ENCODE data around the gene C14orf180.

C14orf180 gene

DNA sequence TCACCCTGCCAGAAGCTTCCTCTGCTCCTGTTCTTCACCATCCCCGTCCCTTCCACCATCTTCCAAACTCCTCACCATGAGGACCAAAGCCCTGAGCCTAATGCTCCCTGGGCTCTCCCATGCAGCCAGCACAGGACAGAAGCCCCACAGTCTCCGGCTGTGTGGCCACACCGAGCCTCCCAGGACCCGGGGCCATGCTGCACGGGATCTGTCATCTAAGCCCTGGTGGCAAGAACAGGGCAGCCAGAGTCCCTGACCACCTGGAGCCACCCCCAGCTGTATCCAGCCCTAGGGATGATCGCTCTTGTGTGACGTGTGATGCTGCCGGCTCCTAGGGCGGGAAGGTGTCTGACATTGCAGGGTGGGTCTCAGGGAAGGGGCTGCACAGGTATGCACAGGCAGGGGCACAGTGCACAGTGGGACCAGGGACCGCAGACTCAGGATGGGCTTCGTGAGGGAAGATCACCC is 16.9 kb downstream of the C14orf180 start:
- no peak overlapping the region for H3K4me3 ChIP-seq (ENCODE audit: control insufficient read depth, low read depth, low read length)
- TF ChIP-seq, protein P1, sequence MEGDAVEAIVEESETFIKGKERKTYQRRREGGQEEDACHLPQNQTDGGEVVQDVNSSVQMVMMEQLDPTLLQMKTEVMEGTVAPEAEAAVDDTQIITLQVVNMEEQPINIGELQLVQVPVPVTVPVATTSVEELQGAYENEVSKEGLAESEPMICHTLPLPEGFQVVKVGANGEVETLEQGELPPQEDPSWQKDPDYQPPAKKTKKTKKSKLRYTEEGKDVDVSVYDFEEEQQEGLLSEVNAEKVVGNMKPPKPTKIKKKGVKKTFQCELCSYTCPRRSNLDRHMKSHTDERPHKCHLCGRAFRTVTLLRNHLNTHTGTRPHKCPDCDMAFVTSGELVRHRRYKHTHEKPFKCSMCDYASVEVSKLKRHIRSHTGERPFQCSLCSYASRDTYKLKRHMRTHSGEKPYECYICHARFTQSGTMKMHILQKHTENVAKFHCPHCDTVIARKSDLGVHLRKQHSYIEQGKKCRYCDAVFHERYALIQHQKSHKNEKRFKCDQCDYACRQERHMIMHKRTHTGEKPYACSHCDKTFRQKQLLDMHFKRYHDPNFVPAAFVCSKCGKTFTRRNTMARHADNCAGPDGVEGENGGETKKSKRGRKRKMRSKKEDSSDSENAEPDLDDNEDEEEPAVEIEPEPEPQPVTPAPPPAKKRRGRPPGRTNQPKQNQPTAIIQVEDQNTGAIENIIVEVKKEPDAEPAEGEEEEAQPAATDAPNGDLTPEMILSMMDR (conservative IDR thresholded peaks at IDR 0.05; ENCODE audit: control insufficient read depth, insufficient read depth, low read depth, low read length), result no peak
- DNase-seq (ENCODE audit: low read depth), result no peak

DNA sequence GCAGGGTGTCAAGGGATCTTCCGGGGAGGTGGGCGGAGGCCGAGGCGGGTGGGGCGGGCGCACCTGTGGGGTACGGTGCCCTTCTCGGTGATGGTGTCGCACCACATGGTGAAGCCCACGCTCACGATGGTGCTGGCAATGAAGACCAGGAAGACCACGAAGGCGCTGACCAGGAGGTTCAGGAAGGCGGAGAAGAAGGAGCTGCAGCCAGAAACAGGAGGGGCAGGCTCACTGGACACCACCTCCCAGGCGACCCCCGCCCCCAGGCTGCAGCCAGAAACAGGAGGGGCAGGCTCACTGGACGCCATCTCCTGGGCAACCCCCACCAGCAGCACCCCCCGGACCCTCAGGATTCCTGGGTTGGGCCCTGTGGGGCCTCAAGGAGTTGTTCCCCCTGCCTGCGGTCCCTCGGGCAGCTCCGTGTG is 17.4 kb downstream of the C14orf180 start:
- no peak for DNase-seq (ENCODE audit: low read depth)
- TF ChIP-seq, protein P1 (conservative IDR thresholded peaks at IDR 0.05; ENCODE audit: control insufficient read depth, insufficient read depth, low read depth, low read length), result no peak
- H3K4me3 ChIP-seq (ENCODE audit: control insufficient read depth, low read depth, low read length), result no peak overlapping the region

DNA sequence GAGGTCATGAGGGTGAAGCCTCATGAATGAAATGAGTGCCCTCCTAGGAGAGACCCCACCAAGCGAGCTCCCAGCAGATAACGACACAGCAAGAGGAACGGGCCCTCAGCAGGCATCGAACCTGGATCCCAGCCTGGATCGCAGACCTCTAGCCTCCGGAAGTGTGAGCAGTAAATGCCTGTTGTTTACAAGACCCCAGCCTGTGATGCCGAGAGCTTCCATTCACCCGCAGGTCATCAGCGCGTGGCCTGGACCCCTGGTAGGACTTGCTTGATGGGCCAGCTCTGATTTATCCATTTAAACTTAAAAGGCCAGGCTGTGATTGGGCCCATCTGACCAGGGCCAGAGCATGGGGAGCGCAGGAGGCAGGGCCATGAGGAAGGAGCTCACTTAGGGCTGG is 18.0 kb downstream of the C14orf180 start:
- no peak overlapping the region for H3K4me3 ChIP-seq (ENCODE audit: control insufficient read depth, low read depth, low read length)
- DNase-seq (ENCODE audit: low read depth), result no peak
- TF ChIP-seq, protein P1 (conservative IDR thresholded peaks at IDR 0.05; ENCODE audit: control insufficient read depth, insufficient read depth, low read depth, low read length), result no peak

DNA sequence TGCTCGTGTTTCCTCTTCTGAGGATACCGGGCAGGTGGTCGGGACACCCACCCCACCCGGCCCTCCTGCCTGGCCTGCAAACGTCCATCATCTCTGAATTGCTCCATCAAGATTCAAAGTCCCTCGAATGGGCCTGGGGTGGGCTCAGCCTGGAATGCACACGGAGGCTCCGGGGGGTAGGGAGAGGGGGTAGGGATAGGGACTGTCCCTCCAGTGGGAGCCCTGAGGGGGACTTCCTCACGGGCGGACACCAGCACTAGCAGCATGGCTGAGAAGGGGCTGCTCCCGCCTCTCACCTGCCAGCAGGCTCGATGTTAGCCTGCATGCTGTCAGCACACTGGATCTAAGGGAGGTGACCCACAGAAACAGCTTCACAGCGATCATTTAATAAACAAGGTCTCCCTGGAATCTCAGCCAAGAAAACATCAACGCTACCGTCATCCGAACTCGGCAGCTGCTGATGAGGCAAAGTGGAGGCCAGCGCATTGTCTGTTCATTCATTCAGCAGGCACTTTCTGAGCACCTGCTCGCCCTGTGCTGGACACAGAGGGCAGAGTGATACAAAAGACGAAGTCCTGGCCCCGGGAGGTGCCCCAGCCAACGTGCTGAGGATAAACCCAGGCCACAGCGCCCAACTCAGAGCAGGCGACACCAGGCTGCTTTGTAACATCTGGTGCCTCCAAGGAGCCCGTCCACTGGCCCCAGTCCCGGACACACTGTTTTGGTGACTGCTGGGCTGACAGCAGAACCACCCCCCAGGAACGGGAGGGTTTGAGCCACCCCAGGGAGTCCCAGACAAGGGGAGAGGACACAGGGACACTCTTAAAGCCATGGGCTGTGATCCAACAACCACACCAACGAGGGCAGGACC is 18.7 kb downstream of the C14orf180 start:
- DNase-seq (ENCODE audit: low read depth), result no peak
- TF ChIP-seq, protein P1 (conservative IDR thresholded peaks at IDR 0.05; ENCODE audit: control insufficient read depth, insufficient read depth, low read depth, low read length), result no peak
- no peak overlapping the region for H3K4me3 ChIP-seq (ENCODE audit: control insufficient read depth, low read depth, low read length)

DNA sequence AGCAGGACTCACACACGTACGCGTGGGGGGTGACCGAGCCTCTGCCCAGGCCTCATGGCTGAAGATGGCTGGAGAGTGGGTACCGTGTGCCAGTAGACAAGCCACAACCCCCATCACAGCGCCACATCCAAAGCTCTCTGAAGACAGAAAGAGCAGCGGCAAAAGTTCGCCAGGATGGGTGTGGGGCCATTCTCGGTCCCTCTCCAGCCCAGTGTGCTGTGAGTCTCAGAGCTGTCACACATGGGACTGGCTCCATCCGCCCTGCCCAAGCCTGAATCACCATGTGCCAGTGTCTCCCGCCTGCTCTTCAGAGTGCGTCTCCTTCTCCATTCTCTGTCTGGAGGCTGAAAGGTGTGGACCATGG is 19.3 kb downstream of the C14orf180 start:
- DNase-seq (ENCODE audit: low read depth), result no peak
- TF ChIP-seq, protein P1 (conservative IDR thresholded peaks at IDR 0.05; ENCODE audit: control insufficient read depth, insufficient read depth, low read depth, low read length), result no peak
- H3K4me3 ChIP-seq (ENCODE audit: control insufficient read depth, low read depth, low read length), result no peak overlapping the region

DNA sequence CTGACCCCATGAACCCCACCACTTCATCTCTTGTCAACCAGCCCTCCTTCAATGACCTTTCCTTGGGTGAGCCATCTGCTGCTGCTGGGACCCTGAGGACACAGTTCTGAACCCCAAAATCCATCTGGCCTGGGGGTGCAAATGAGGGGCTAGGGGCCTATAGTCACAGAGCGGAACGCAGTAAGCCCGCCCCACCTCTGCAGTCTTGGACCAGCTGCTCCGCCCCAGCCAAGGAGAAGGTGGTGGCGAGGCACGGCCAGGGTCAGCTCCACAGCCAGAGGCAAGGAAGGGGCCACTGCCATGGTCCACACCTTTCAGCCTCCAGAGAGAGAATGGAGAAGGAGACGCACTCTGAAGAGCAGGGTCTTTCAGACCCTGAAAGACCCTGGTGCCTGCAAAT is 19.9 kb downstream of the C14orf180 start:
- TF ChIP-seq, protein P1 (conservative IDR thresholded peaks at IDR 0.05; ENCODE audit: control insufficient read depth, insufficient read depth, low read depth, low read length), result no peak
- H3K4me3 ChIP-seq (ENCODE audit: control insufficient read depth, low read depth, low read length), result no peak overlapping the region
- no peak for DNase-seq (ENCODE audit: low read depth)
